ENCODE results near the gene KCNQ1. TPM values are rescaled to one million over a fixed set of nuclear protein-coding genes. Genes with fewer than 3 reads are reported as not detected.

The KCNQ1 gene
- total RNA-seq, 1 donor from 2014 or later: 8.5 TPM

DNA sequence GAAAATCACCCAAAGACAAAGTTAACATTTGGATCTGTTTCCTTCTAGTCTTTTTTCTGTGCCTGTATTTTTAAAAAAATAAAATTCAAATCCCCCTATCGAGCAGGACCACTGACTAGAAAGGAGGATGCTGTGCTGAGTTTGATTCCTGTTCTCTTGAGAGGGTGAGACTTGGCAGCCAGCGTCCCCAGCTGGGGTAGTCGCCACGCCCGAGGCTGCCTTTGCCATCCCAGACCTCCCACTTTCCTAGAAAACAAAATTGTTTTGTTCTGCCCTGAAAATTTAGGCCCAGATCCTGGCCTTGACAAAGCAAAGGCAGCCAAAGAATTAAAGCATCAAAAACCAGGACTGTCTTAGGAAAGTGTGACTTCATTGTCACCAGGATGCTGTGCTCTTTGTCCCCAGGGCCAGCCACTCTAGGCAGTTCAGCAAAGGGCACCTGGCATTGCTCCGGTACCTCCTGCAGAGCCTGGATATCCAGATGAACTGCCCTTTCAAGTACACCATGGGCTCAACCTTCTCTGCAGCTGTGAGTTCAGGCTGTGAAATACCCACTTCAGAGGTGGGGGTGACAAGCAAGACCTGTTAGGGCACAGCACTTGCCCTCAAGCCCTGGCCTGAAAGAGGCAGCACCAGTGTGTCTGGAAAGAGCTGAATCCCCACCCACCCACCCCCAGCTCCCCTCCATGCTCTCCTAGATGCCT, 210.4 kb downstream of the KCNQ1 start:
- Mint-ChIP-seq H3K9me3 (peaks cover 49% of the 10 kb centered on the region), H3K36me3 (peaks cover 76% of the 10 kb centered on the region), H3K27ac (no peak overlapping the region), H3K27me3 (ENCODE audit: low read depth) (no peaks in the 10 kb centered on the region), H3K4me3 (no peak overlapping the region), H3K4me1 (peaks cover 5% of the 10 kb centered on the region)
- no peak for DNase-seq (ENCODE audit: low spot score in 2 of 2, unreplicated experiment in 2 of 2)
- TF ChIP-seq CTCF (IDR thresholded peaks at IDR 0.05; ENCODE audit: unreplicated experiment): no peak

GRCh38 chr11:2655834-2656622, 211.2 kb downstream of the KCNQ1 start:
- Mint-ChIP-seq H3K4me1 (peaks cover 2% of the 10 kb centered on the region), H3K4me3 (no peak overlapping the region), H3K27me3 (ENCODE audit: low read depth) (no peaks in the 10 kb centered on the region), H3K27ac (peak overlapping the region; percentile 47), H3K9me3 (peaks cover 50% of the 10 kb centered on the region), H3K36me3 (peaks cover 76% of the 10 kb centered on the region)
- no peak for DNase-seq (ENCODE audit: low spot score in 2 of 2, unreplicated experiment in 2 of 2)
- TF ChIP-seq CTCF (IDR thresholded peaks at IDR 0.05; ENCODE audit: unreplicated experiment): no peak

DNA sequence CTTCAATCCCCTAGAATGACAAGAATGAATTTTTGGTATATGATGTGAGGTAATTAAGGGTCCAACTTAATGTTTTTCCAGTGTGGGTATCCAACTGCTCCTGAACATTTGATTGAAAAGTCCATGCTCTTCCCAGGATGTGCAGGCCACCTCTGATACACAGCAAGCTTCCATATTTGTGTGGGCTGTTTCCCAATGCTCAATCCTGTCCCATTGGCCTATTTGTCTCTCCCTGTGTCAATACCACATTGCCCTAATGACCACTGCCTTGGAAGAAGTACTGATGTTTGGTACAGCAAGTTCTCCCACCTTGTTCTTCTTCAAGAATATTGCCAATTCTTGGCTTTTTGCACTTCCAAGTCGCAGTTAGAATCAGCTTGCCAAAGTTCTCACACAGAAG, 212.1 kb downstream of the KCNQ1 start:
- TF ChIP-seq CTCF (IDR thresholded peaks at IDR 0.05; ENCODE audit: unreplicated experiment): no peak
- no peak overlapping the region for H3K27ac Mint-ChIP-seq
- H3K27me3 Mint-ChIP-seq (ENCODE audit: low read depth): no peaks in the 10 kb centered on the region
- H3K4me1 Mint-ChIP-seq: peaks cover 2% of the 10 kb centered on the region
- DNase-seq (ENCODE audit: low spot score in 2 of 2, unreplicated experiment in 2 of 2): no peak
- peaks cover 75% of the 10 kb centered on the region for H3K36me3 Mint-ChIP-seq
- H3K9me3 Mint-ChIP-seq: peaks cover 49% of the 10 kb centered on the region
- H3K4me3 Mint-ChIP-seq: no peak overlapping the region

GRCh38 chr11:2657697-2658284, 213.0 kb downstream of the KCNQ1 start:
- Mint-ChIP-seq H3K27ac (no peak overlapping the region), H3K4me3 (no peak overlapping the region), H3K27me3 (ENCODE audit: low read depth) (no peaks in the 10 kb centered on the region), H3K4me1 (peaks cover 2% of the 10 kb centered on the region), H3K36me3 (peaks cover 71% of the 10 kb centered on the region), H3K9me3 (peaks cover 52% of the 10 kb centered on the region)
- no peak for DNase-seq (ENCODE audit: low spot score in 2 of 2, unreplicated experiment in 2 of 2)
- TF ChIP-seq CTCF (IDR thresholded peaks at IDR 0.05; ENCODE audit: unreplicated experiment): no peak

- Mint-ChIP-seq H3K4me3 (no peak overlapping the region), H3K36me3 (peaks cover 76% of the 10 kb centered on the region), H3K27ac (no peak overlapping the region), H3K4me1 (peaks cover 9% of the 10 kb centered on the region), H3K27me3 (ENCODE audit: low read depth) (no peaks in the 10 kb centered on the region), H3K9me3 (peaks cover 44% of the 10 kb centered on the region)
- TF ChIP-seq CTCF (IDR thresholded peaks at IDR 0.05; ENCODE audit: unreplicated experiment): no peak
- DNase-seq (ENCODE audit: low spot score in 2 of 2, unreplicated experiment in 2 of 2): no peak
Observed at GRCh38 chr11:2660357-2660939, 215.6 kb downstream of the KCNQ1 start.
